ENCODE results near the gene NOTO.

DNA sequence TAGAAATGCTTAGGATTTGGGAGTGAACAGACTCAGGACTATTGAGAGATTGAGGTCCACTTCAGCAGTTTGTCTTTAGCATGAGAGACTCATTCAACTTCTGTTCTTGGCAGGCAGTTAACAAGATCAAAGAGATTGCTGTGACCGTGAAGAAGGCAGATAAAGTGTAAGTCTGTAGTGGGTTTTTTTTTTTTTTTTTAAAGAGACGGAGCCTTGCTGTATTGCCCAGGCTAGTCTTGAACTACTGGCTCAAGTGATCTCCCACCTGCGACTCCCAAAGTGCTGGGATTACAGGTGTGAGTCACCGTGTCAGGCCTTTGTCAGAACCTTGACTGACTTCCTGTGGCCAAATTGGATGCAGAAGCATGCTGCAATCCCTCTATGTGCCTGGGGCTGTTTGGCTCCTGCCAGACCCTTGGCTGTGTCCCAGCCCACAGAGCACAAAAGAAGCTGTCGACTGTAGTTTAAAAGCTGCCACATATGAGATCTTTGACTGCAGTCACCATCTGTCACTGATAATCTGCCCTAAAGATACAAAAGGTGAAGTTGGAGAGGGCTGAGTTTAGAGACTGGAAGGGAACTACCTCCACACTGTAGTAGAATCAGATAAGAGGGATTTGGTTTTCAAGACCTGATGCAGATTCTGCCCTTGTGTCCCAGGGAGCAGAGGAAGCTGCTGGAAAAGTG is 41.7 kb downstream of the NOTO start:
- TF ChIP-seq CTCF (IDR thresholded peaks at IDR 0.05), result no peak
- no peak for TF ChIP-seq POLR2A (IDR thresholded peaks at IDR 0.05)

Data from right lobe of liver (tissue), 4 donors.